Ishikawa (cell line): Measurements from ENCODE around the gene GLDC.

Experiments
- REST ChIP-seq: IDR thresholded peaks from 2 replicates; pipeline ENCODE4 v1.6.1; 2012; ENCODE audit warnings: low read depth, mild to moderate bottlenecking
- TAF1 ChIP-seq: IDR thresholded peaks from 2 replicates; pipeline ENCODE4 v1.6.1; 2012; ENCODE audit warnings: low read depth, mild to moderate bottlenecking

GRCh38 chr9:6557883-6558616 is 87.5 kb downstream of the GLDC start:
- no peak for TF ChIP-seq REST
- TF ChIP-seq TAF1: no peak
